AG04449 (cell line): ENCODE results near the gene EXOC7.

Source experiments
- CTCF ChIA-PET: fragments of 350-600 bp; formaldehyde crosslinking; extraction: SDS; loops from one replicate; lab custom pipeline; 2021; ENCODE audit warnings: antibody characterized with exemption; lab: Yijun Ruan, JAX
- POLR2A ChIA-PET: fragments of 400-600, 350-600 bp; formaldehyde crosslinking; extraction: SDS; loops from one replicate; lab custom pipeline; 2020; ENCODE audit warnings: antibody characterized with exemption, inconsistent platforms; lab: Yijun Ruan, JAX
- DNase-seq: peaks from one replicate; pipeline ENCODE4 v3.0.0-alpha.2; 2010; ENCODE audit warnings: low read depth, low spot score
- H3K4me3 ChIP-seq: 2 replicates; pipeline ENCODE4 v1.5.1; 2011; ENCODE audit warnings: low read depth, mild to moderate bottlenecking, control low read depth, low read length
- TF ChIP-seq, protein P1 (sequence below): IDR thresholded peaks from one replicate; pipeline ENCODE4 v1.5.1; 2011; ENCODE audit warnings: mild to moderate bottlenecking, moderate library complexity, low read length, control low read depth, inconsistent platforms; ENCODE audit not compliant: insufficient read depth; ENCODE audit errors: missing control alignments

The EXOC7 gene

DNA sequence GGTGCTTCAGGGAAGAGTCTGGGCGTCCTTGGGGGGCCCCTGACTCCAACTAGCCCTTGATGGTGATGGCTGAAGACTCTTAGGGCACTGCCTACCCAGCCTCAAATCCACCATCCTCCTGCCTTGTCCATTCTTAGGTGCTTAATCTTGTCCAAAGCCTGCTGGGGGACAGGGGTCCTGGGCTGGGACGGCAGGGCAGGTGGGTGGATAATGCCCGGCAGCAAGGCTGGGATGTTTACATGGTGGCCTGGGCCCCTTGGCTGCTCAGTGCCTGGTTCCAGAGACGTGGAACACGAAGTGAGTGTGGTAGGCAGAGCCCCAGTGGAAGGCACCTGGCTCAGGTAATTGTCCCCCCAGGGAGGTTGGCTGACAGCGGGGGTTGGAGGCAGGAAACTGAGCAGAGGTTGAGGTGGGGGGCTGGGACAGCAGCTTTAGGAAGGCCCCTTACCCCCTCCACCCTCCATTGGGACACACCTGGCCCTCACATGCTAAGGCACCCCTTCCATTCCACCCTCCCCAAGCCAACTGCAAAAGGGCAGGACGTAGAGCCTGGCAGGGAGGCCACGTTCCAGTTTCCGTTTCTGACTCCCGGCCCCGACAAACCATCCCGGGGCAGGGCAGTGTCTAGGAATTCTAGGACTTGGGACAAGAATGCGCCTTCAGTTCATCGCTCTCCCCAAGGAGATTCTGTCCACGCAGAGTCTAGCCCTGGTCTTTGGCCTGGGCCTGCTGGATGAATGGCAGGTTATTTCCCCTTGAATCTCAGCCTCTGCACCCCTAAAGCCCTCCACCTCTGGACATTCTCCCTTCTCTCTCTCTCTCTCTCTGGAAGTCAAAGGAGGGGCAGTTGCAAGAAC is 35.5 kb upstream of the EXOC7 start:
- TF ChIP-seq, protein P1, sequence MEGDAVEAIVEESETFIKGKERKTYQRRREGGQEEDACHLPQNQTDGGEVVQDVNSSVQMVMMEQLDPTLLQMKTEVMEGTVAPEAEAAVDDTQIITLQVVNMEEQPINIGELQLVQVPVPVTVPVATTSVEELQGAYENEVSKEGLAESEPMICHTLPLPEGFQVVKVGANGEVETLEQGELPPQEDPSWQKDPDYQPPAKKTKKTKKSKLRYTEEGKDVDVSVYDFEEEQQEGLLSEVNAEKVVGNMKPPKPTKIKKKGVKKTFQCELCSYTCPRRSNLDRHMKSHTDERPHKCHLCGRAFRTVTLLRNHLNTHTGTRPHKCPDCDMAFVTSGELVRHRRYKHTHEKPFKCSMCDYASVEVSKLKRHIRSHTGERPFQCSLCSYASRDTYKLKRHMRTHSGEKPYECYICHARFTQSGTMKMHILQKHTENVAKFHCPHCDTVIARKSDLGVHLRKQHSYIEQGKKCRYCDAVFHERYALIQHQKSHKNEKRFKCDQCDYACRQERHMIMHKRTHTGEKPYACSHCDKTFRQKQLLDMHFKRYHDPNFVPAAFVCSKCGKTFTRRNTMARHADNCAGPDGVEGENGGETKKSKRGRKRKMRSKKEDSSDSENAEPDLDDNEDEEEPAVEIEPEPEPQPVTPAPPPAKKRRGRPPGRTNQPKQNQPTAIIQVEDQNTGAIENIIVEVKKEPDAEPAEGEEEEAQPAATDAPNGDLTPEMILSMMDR, result no peak
- no peak overlapping the region for H3K4me3 ChIP-seq
- ChIA-PET CTCF (interaction anchor here (0.9 to 1.1 kb wide), 2 partner anchors 13 to 141 kb away, joined by 3 to 4 read pairs; no protein-coding TSS in a partner anchor), POLR2A (no interaction called here)
- DNase-seq, result no peak

GRCh38 chr17:76138234-76138895 is 34.8 kb upstream of the EXOC7 start:
- no peak for DNase-seq
- ChIA-PET POLR2A (no interaction called here), CTCF (interaction anchor here (0.9 to 1.1 kb wide), 2 partner anchors 12 to 141 kb away, joined by 3 to 4 read pairs; no protein-coding TSS in a partner anchor)
- H3K4me3 ChIP-seq, result no peak overlapping the region
- TF ChIP-seq, protein P1, result no peak

DNA sequence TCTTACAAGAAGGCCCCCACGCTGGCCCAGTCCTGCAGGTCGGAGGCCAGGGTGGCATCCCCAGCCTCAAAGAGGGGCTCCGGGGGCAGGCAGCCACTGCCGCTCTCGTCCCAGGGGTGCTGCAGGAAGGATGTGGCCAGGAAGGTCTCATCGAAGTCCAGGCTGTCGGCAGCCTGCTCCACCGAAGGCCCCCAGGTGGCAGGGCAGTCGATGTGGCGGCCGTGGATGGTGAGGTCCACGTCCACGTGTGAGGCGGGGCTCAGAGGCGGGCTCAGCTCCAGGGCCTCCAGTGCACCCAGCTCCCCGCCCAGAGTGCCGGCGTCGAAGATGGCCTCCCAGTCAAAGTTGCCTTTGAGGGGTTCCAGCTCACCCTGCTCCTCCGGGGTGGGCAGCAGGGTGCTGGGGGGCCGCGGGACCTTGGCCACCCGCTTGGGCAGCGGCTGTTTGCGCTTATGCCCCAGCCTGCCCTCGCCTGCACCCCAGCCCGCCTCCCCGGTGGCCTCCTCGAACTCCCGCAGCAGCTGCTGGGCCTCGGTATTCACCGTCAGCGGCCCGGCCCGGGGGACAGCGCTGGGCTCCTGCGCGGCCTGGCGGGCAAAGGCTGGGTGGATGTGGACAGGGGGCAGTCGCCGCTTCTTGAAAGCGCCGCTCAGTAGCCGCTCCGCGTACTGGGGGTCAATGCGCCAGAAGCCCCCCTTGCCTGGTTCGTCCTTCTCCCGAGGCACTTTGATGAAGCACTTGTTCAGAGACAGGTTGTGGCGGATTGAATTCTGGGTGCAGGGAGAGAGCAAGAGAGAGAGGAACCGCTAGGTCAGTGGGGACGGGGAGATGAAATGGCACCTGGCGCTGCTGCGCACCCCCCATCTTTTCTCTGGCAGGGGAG is 34.0 kb upstream of the EXOC7 start:
- H3K4me3 ChIP-seq, result no peak overlapping the region
- ChIA-PET POLR2A (no interaction called here), CTCF (no interaction called here)
- no peak for DNase-seq
- TF ChIP-seq, protein P1, result no peak

- no peak overlapping the region for H3K4me3 ChIP-seq
- POLR2A ChIA-PET, result no interaction called here
- CTCF ChIA-PET, result interaction anchor here (1.1 to 2.5 kb wide), 2 partner anchors 13 to 15 kb away, joined by 3 to 7 read pairs; no protein-coding TSS in a partner anchor
- TF ChIP-seq, protein P1, result no peak
- DNase-seq, result no peak
These were observed 33.4 kb upstream of the EXOC7 start for GRCh38 chr17:76137001-76137350.

- DNase-seq, result no peak
- TF ChIP-seq, protein P1, result no peak
- H3K4me3 ChIP-seq, result no peak overlapping the region
- ChIA-PET POLR2A (no interaction called here), CTCF (interaction anchor here (1.1 to 2.5 kb wide), 2 partner anchors 13 to 14 kb away, joined by 3 to 7 read pairs; no protein-coding TSS in a partner anchor)
These were observed 32.9 kb upstream of the EXOC7 start for GRCh38 chr17:76136276-76137000.
